GM21390 (cell line): ENCODE data around the gene ARHGAP45.

Experiments
- ATAC-seq: cut with Tn5 transposase; IDR thresholded peaks from one replicate; pipeline ENCODE4 v1.9.1; 2021; ENCODE audit not compliant: unreplicated experiment

ARHGAP45 gene

DNA sequence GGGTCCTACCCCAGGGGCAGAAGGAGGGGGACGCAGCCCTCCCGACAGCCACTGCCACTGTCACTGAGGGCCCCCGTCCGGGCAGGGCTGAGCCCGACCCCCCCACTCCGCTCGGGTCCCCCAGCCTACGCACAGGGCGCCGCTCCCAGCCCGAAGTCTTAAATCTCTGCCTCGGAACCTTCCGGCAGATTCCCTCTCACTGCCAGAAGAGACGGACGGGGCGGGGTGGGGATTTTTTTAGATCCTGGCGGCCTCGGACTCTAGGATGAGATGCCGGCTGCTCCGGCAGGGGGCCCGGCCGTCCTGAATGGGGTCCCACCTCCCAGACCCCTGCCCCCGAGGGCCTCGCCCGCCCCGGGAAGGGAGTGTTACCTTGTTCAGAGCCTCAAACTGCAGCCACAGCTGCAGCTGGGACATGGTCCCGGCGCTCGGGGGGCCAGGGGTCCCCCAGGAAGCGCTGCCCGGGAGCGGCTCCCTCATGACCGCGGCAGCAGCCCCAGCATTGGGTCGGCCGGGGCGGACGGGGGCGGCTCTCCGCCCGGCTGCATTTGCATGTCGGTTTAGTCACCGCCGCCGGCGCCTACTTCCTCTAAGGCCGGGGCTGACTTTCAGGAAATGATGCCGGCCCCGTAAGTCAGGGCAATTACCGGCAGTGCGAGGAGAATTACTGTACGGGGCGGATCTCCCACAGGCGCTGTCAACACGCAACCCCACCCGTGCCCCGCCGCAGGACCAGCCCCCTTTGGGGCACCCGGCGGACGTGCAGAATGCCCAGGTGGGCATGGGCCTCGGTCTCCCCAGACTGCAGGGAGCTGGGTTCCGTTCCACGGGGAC, 65.0 kb downstream of the ARHGAP45 start:
- ATAC-seq: peak; percentile 47

GRCh38 chr19:1132552-1133383, 65.8 kb downstream of the ARHGAP45 start:
- peak; percentile 16 for ATAC-seq

- peak; percentile 37 for ATAC-seq
These were observed 66.5 kb downstream of the ARHGAP45 start for GRCh38 chr19:1133471-1133929.

DNA sequence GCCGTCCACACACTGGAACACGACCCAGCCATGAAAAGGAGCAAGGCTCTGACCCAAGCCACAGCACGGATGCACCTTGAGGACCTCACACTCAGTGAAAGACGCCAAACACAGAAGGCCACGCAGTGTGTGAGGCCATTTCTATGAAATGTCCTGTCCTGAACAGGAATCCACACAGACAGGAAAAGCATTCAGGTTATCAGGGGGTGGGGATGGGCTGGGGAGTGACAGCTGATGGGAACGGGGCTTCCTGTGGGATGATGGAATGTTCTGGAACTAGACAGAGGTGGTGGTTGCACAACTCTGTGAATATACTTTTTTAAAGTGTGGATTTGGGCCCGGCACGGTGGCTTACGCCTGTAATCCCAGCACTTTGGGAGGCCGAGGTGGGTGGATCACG, 67.5 kb downstream of the ARHGAP45 start:
- ATAC-seq: no peak

DNA sequence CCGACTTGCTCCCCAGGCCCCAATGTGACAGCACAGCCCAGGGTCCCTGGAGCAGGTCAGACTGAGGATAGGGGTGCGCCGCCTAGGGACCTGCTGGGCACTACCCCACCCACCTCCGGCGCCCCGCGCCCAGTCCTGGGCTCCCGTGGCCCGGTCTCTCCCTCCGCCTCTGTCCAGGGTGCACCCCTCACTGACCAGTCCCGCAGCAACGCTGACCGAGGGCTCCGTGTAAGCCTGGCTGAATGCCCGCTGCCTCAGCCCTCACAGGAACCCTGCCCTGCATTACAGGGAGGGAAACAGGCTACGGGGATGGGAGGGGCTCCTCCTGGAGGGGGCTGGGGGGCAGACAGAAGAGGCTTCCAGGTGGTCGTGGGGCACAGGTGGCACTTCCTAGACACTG, 68.5 kb downstream of the ARHGAP45 start:
- no peak for ATAC-seq

- no peak for ATAC-seq
These were observed 69.2 kb downstream of the ARHGAP45 start for GRCh38 chr19:1136201-1136600.
